Peyer's patch (tissue), 4 donors: Measurements from ENCODE around the gene LOXHD1.

Experiments used
- CTCF ChIP-seq, 6 experiments: fragments of 450-650 bp in 4 of 6; fragments of 200-600 bp in 2 of 6; sonication (generic) in 1 of 6; IDR thresholded peaks; one replicate each; pipeline ENCODE4 v1.5.1; 2017 to 2019; ENCODE audit warnings: antibody characterized with exemption in 6 of 6, mild to moderate bottlenecking in 3 of 6, moderate library complexity in 1 of 6
- POLR2A ChIP-seq, 2 donors: fragments of 450-650 bp; IDR thresholded peaks; one replicate each; pipeline ENCODE4 v1.5.1; 2017; ENCODE audit warnings: antibody characterized with exemption in 2 of 2, mild to moderate bottlenecking in 2 of 2, moderate library complexity in 2 of 2

- TF ChIP-seq POLR2A (IDR thresholded peaks at IDR 0.05) = no peak
- TF ChIP-seq CTCF (IDR thresholded peaks at IDR 0.05) = no peak
Observed at GRCh38 chr18:46621111-46621766, 35.8 kb downstream of the LOXHD1 start.
